K562 (cell line): ENCODE data around the gene LCN1. TPM values are rescaled to one million over a fixed set of nuclear protein-coding genes. Genes with fewer than 3 reads are reported as not detected.

Experiments
- ATAC-seq: fragments of 200-7000 bp; cut with Tn5 transposase; 3 replicates; pipeline ENCODE4 v1.9.1; 2020; ENCODE audit warnings: moderate library complexity
- BruUV-seq: library from RNA; stranded (reverse); fragments of 400-500 nt; replicated peaks from 2 replicates; lab custom pipeline; 2021; lab: Mats Ljungman, UMichigan
- CTCF ChIA-PET: fragments of 300-600 bp; formaldehyde crosslinking; extraction: SDS; loops from one replicate; lab custom pipeline; 2021; ENCODE audit warnings: low intra/inter-chr PET ratio; lab: Yijun Ruan, JAX
- POLR2A ChIA-PET: fragments of 300-600, 350-650 bp; sonication (Branson Sonifier 250); formaldehyde crosslinking; extraction: SDS; loops from one replicate; lab custom pipeline; 2021; ENCODE audit warnings: antibody characterized with exemption, inconsistent platforms; lab: Yijun Ruan, JAX
- DNase-seq, 4 experiments: peaks; one replicate each; pipeline versions ENCODE4 v3.0.0 to v3.0.0-alpha.2; 2011 to 2018; ENCODE audit warnings: low spot score in 3 of 4, mixed read lengths in 3 of 4; ENCODE audit errors: extremely low read depth in 1 of 4
- FAIRE-seq: peaks from 2 replicates; lab custom pipeline; 2011; peaks lifted over from hg19 to GRCh38; lab: Jason Lieb, UNC
- H2AFZ ChIP-seq: 2 replicates; pipeline ENCODE4 v1.6.0; 2011; ENCODE audit warnings: low read depth, low read length, control low read depth, inconsistent platforms
- H3K27ac ChIP-seq: fragments of 200-600 bp; 3 replicates; pipeline ENCODE4 v1.8.0; 2011; ENCODE audit warnings: low read depth, mild to moderate bottlenecking, control low read depth, inconsistent platforms, low read length, moderate library complexity, mixed read lengths; ENCODE audit errors: extremely low read depth
- H3K27me3 ChIP-seq, 2 experiments: fragments of 300-600 bp in 1 of 2; 2 replicates in 1 of 2; 3 replicates in 1 of 2; pipeline versions ENCODE4 v1.6.0 to v1.8.0; 2011; ENCODE audit warnings: inconsistent platforms in 2 of 2, low read length in 2 of 2, mild to moderate bottlenecking in 1 of 2, mixed read lengths in 1 of 2, moderate library complexity in 1 of 2; ENCODE audit not compliant: control insufficient read depth in 2 of 2, insufficient read depth in 2 of 2
- H3K36me3 ChIP-seq: fragments of 300-600 bp; 3 replicates; pipeline ENCODE4 v1.8.0; 2011; ENCODE audit warnings: mild to moderate bottlenecking, low read length, inconsistent platforms; ENCODE audit not compliant: control insufficient read depth, insufficient read depth
- H3K4me1 ChIP-seq, 2 experiments: fragments of 200-600 bp in 1 of 2; replicated peaks in 1 of 2; 2 replicates in 1 of 2; 3 replicates in 1 of 2; pipeline versions ENCODE4 v1.5.1 to v1.8.0; 2011; ENCODE audit warnings: inconsistent platforms in 2 of 2, low read length in 2 of 2, mild to moderate bottlenecking in 1 of 2, mixed read lengths in 1 of 2, moderate library complexity in 1 of 2; ENCODE audit not compliant: control insufficient read depth in 2 of 2, insufficient read depth in 2 of 2
- H3K4me2 ChIP-seq: 2 replicates; pipeline ENCODE4 v1.6.1; 2011; ENCODE audit warnings: low read length, control low read depth, inconsistent platforms, mixed read lengths; ENCODE audit not compliant: insufficient read depth
- H3K4me3 ChIP-seq: fragments of 200-600 bp; sonication (generic), shearing (Covaris generic); 2 replicates; pipeline ENCODE4 v1.5.1; 2016; ENCODE audit warnings: control low read depth, inconsistent platforms
- H3K79me2 ChIP-seq: fragments of 200-600 bp; 3 replicates; pipeline ENCODE4 v1.8.0; 2011; ENCODE audit warnings: low read length, inconsistent platforms; ENCODE audit not compliant: control insufficient read depth, insufficient read depth
- H3K9ac ChIP-seq, 2 experiments: 2 replicates each; pipeline versions ENCODE4 v1.6.0 to v1.6.1; 2011; ENCODE audit warnings: low read depth in 2 of 2, low read length in 2 of 2, control low read depth in 1 of 2, inconsistent platforms in 1 of 2, mild to moderate bottlenecking in 1 of 2, mixed read lengths in 1 of 2; ENCODE audit not compliant: insufficient read depth in 1 of 2
- H3K9me1 ChIP-seq: one replicate; pipeline ENCODE4 v1.6.0; 2011; ENCODE audit warnings: inconsistent platforms, mild to moderate bottlenecking, low read length, moderate library complexity; ENCODE audit not compliant: control insufficient read depth, insufficient read depth
- H3K9me3 ChIP-seq: replicated peaks from 2 replicates; pipeline ENCODE4 v1.5.1; 2011; ENCODE audit warnings: low read depth, low read length, inconsistent platforms; ENCODE audit not compliant: control insufficient read depth, insufficient read depth
- H4K20me1 ChIP-seq: replicated peaks from 2 replicates; pipeline ENCODE4 v1.6.1; 2011; ENCODE audit warnings: low read length, inconsistent platforms, mixed read lengths; ENCODE audit not compliant: control insufficient read depth, insufficient read depth
- ATF4 ChIP-seq: fragments of 450-650 bp; formaldehyde crosslinking; IDR thresholded peaks from 2 replicates; pipeline ENCODE4 v1.4.0; 2022; ENCODE audit warnings: mild to moderate bottlenecking, moderate library complexity
- ETV5 ChIP-seq: sonication (generic); formaldehyde crosslinking; IDR thresholded peaks from 2 replicates; pipeline ENCODE4 v1.4.0; 2020; ENCODE audit warnings: low read depth, mild to moderate bottlenecking, missing genetic modification reagents
- GABPB1 ChIP-seq: sonication (generic); formaldehyde crosslinking; IDR thresholded peaks from 2 replicates; pipeline ENCODE4 v1.8.0; 2022; ENCODE audit warnings: mild to moderate bottlenecking, missing genetic modification reagents
- JUND ChIP-seq, 2 experiments: IDR thresholded peaks; 2 replicates in 1 of 2; 3 replicates in 1 of 2; pipeline ENCODE4 v1.6.1; 2011; ENCODE audit warnings: borderline replicate concordance in 2 of 2, low read depth in 2 of 2, low read length in 2 of 2, improper control_type of control experiment in 1 of 2, missing biosample characterization in 1 of 2, missing genetic modification characterization in 1 of 2, missing genetic modification reagents in 1 of 2
- PCBP2 ChIP-seq: fragments of 200-400 bp; formaldehyde crosslinking; IDR thresholded peaks from 2 replicates; pipeline ENCODE4 v1.6.1; 2018; ENCODE audit warnings: low read length, low read depth, mild to moderate bottlenecking, moderate library complexity; ENCODE audit not compliant: poor library complexity, severe bottlenecking
- SREBF1 ChIP-seq: fragments of 150-350 bp; IDR thresholded peaks from 2 replicates; pipeline ENCODE4 v1.6.1; 2014; ENCODE audit warnings: antibody characterized with exemption, low read depth, low read length, borderline replicate concordance
- TAF9B ChIP-seq: fragments of 450-650 bp; IDR thresholded peaks from 2 replicates; pipeline ENCODE4 v1.6.1; 2018; ENCODE audit warnings: mild to moderate bottlenecking; ENCODE audit not compliant: partially characterized antibody
- ZBTB26 ChIP-seq: fragments of 450-650 bp; formaldehyde crosslinking; IDR thresholded peaks from 2 replicates; pipeline ENCODE4 v1.4.0; 2022; ENCODE audit warnings: missing genetic modification characterization
- ZNF274 ChIP-seq: IDR thresholded peaks from 2 replicates; pipeline ENCODE4 v1.6.1; 2011; ENCODE audit warnings: low read depth, mild to moderate bottlenecking, low read length, moderate library complexity, borderline replicate concordance
- ZNF436 ChIP-seq: fragments of 250-450, 450-650 bp; sonication (Bioruptor Pico); formaldehyde crosslinking; IDR thresholded peaks from 2 replicates; pipeline ENCODE4 v1.7.0; 2020; ENCODE audit warnings: mild to moderate bottlenecking
- ZNF584 ChIP-seq: fragments of 200-800 bp; sonication (Bioruptor generic); IDR thresholded peaks from 2 replicates; pipeline ENCODE4 v1.6.1; 2016; ENCODE audit warnings: low read depth, mild to moderate bottlenecking, missing genetic modification characterization, missing compliant biosample characterization
- WGBS: fragments of 100-300 bp; shearing (Covaris generic); methylation state at CpG from one replicate; pipeline ENCODE4 v1.1.6; 2016; ENCODE audit warnings: low coverage, mixed read lengths; ENCODE audit not compliant: insufficient coverage; ENCODE audit errors: missing lambda C conversion rate; 5-methylcytosine and 5-hydroxymethylcytosine counted together
- in situ Hi-C: fragments of 300-500 bp; cut with MboI; formaldehyde crosslinking; loops from 4 replicates; pipeline ENCODE4 v1.15.0; 2018; ENCODE audit warnings: inconsistent platforms, mixed read lengths
- intact Hi-C: fragments of 100-400 bp; cut with micrococcal nuclease; formaldehyde crosslinking; loops from 2 replicates; pipeline ENCODE4 v1.14.2; 2022
- polyA plus RNA-seq, 8 experiments: library from polyadenylated mRNA; depleted of rRNA in 4 of 8; stranded (reverse) in 5 of 8; unstranded in 3 of 8; fragments of >200 nt; fragmentation: Nextera tagmentation in 2 of 8; fragmentation: Illumina TruSeq in 1 of 8; extraction: Ambion mirVana in 2 of 8; extraction: Trizol in 1 of 8; gene quantifications; 2 replicates each; pipeline versions ENCODE4 v1.2.1 to v1.2.3, GENCODE V29; 2011 to 2014; ENCODE audit warnings: inconsistent platforms in 1 of 8, missing spikeins in 1 of 8
- total RNA-seq, 7 experiments: library from RNA; depleted of rRNA in 6 of 7; stranded (reverse); fragments of >200 nt in 6 of 7; fragmentation: Illumina TruSeq in 2 of 7; extraction: Trizol in 2 of 7; gene quantifications; 2 replicates each; pipeline versions ENCODE4 v1.2.1 to v1.2.3, GENCODE V29; 2011 to 2021; ENCODE audit warnings: low replicate concordance in 1 of 7

LCN1 gene
- total and polyA plus RNA-seq, 9 of the 15 experiments (the other 6 are each of a cell fraction or from before 2014, with no cell fraction given) = not detected

GRCh38 chr9:135514342-135515082 is 6.7 kb upstream of the LCN1 start:
- 43% methylated on average over 9 of the region's 17 CpGs for WGBS
- H3K4me2 ChIP-seq = no peak overlapping the region
- in situ Hi-C loops (no loop called here), intact Hi-C loops (no loop called here)
- no peaks in the 10 kb centered on the region for H3K79me2 ChIP-seq
- no peak for ATAC-seq
- no peaks in the 10 kb centered on the region for H4K20me1 ChIP-seq
- H2AFZ ChIP-seq = no peak overlapping the region
- CTCF ChIA-PET = no interaction called here
- TF ChIP-seq ZBTB26 = no peak
- no peak for TF ChIP-seq JUND (IDR thresholded peaks at IDR 0.05; ENCODE audit: borderline replicate concordance, low read depth, low read length)
- TF ChIP-seq JUND (tag; IDR thresholded peaks at IDR 0.05; ENCODE audit: borderline replicate concordance, low read depth, low read length) = no peak
- TF ChIP-seq SREBF1 = no peak
- no peak for TF ChIP-seq ETV5
- no peak for TF ChIP-seq TAF9B
- no peak for TF ChIP-seq ZNF584
- TF ChIP-seq ATF4 = no peak
- no peak for TF ChIP-seq ZNF274
- no peak for TF ChIP-seq ZNF436 (CRISPR knock-in tag)
- no peak for TF ChIP-seq GABPB1
- no peak for TF ChIP-seq PCBP2
- TF ChIP-seq, all 486 proteins: peak for 0
- H3K4me3 ChIP-seq = no peak overlapping the region
- 0 out of 5 replicates have a peak, but pooled peaks cover 0 to 2% of the 10 kb centered on the region in 2 experiments for H3K27me3 ChIP-seq
- H3K36me3 ChIP-seq = no peaks in the 10 kb centered on the region
- no peaks in the 10 kb centered on the region for H3K9me1 ChIP-seq
- POLR2A ChIA-PET = interaction anchor here (0.6 to 1.5 kb wide), 2 partner anchors 9 to 730 kb away, joined by 3 to 9 read pairs; no protein-coding TSS in a partner anchor
- H3K9me3 ChIP-seq = no peaks in the 10 kb centered on the region
- H3K9ac ChIP-seq = no peak overlapping the region; a peak in 1 of 4 replicates
- no peak overlapping the region for H3K27ac ChIP-seq
- DNase-seq = no peak
- BruUV-seq = no TSS peak
- peaks cover 22% of the 10 kb centered on the region in 2 experiments for H3K4me1 ChIP-seq
- no peak for FAIRE-seq
